SK-N-SH (cell line): Measurements from ENCODE around the gene SEMA3A. TPM values are rescaled to one million over a fixed set of nuclear protein-coding genes. Genes with fewer than 3 reads are reported as not detected.
A peak's percentile ranks its signal among the peaks of the same experiment; 100 is the strongest.

Source experiments
- CTCF ChIA-PET: fragments of 300-600, 350-600 bp; formaldehyde crosslinking; extraction: SDS; loops from one replicate; lab custom pipeline; 2021; lab: Yijun Ruan, JAX
- POLR2A ChIA-PET: fragments of 350-600 bp; sonication (Branson Sonifier 250); formaldehyde crosslinking; extraction: SDS; loops from one replicate; lab custom pipeline; 2020; ENCODE audit warnings: antibody characterized with exemption, inconsistent platforms; lab: Yijun Ruan, JAX
- DNase-seq: peaks from one replicate; pipeline ENCODE4 v3.0.0; 2012
- H2AFZ ChIP-seq: fragments of 200-600 bp; sonication (generic); 2 replicates; pipeline ENCODE4 v1.8.1; 2016; ENCODE audit warnings: antibody characterized with exemption, mild to moderate bottlenecking, low read depth
- H3F3A ChIP-seq: fragments of 200-600 bp; sonication (generic); replicated peaks from 2 replicates; pipeline ENCODE3; 2016; ENCODE audit warnings: antibody characterized with exemption, mild to moderate bottlenecking; ENCODE audit not compliant: insufficient read depth
- H3K27ac ChIP-seq, 2 experiments: fragments of 200-500 bp in 1 of 2; fragments of 200-600 bp in 1 of 2; sonication (Bioruptor generic) in 1 of 2; sonication (generic), shearing (Covaris generic) in 1 of 2; 2 replicates each; pipeline versions ENCODE4 v1.5.1 to v1.6.1; 2014 to 2016; ENCODE audit warnings: low read depth in 2 of 2, inconsistent platforms in 1 of 2, low read length in 1 of 2, mild to moderate bottlenecking in 1 of 2, mixed read lengths in 1 of 2
- H3K27me3 ChIP-seq: fragments of 200-600 bp; sonication (generic), shearing (Covaris generic); 2 replicates; pipeline ENCODE4 v1.6.1; 2016; ENCODE audit warnings: mixed run types; ENCODE audit not compliant: insufficient read depth
- H3K36me3 ChIP-seq, 2 experiments: fragments of 200-500 bp in 1 of 2; fragments of 200-600 bp in 1 of 2; sonication (Bioruptor generic) in 1 of 2; sonication (generic) in 1 of 2; replicated peaks in 1 of 2; 2 replicates each; pipeline versions ENCODE3 to v1.5.1; 2014 to 2016; ENCODE audit warnings: low read length in 1 of 2, mild to moderate bottlenecking in 1 of 2; ENCODE audit not compliant: insufficient read depth in 2 of 2, control insufficient read depth in 1 of 2
- H3K4me1 ChIP-seq, 2 experiments: fragments of 200-500 bp in 1 of 2; fragments of 200-600 bp in 1 of 2; sonication (Bioruptor generic) in 1 of 2; sonication (generic), shearing (Covaris generic) in 1 of 2; 2 replicates each; pipeline versions ENCODE4 v1.5.1 to v1.6.1; 2014 to 2016; ENCODE audit warnings: low read depth in 1 of 2, low read length in 1 of 2, mixed run types in 1 of 2; ENCODE audit not compliant: insufficient read depth in 2 of 2, control insufficient read depth in 1 of 2
- H3K4me2 ChIP-seq: fragments of 200-600 bp; sonication (generic), shearing (Covaris generic); 2 replicates; pipeline ENCODE4 v1.6.1; 2017; ENCODE audit warnings: mixed run types
- H3K4me3 ChIP-seq, 2 experiments: fragments of 200-500 bp in 1 of 2; fragments of 200-600 bp in 1 of 2; sonication (Bioruptor generic) in 1 of 2; sonication (generic), shearing (Covaris generic) in 1 of 2; 2 replicates each; pipeline versions ENCODE4 v1.5.1 to v1.8.1; 2014 to 2016; ENCODE audit warnings: low read depth in 2 of 2, inconsistent platforms in 1 of 2, low read length in 1 of 2, mild to moderate bottlenecking in 1 of 2, mixed read lengths in 1 of 2, moderate library complexity in 1 of 2
- H3K79me2 ChIP-seq: fragments of 200-600 bp; sonication (generic); 2 replicates; pipeline ENCODE4 v1.8.1; 2017; ENCODE audit warnings: mild to moderate bottlenecking; ENCODE audit not compliant: insufficient read depth
- H3K9ac ChIP-seq: fragments of 200-600 bp; sonication (generic); 2 replicates; pipeline ENCODE4 v1.6.1; 2017; ENCODE audit warnings: mixed run types
- H3K9me2 ChIP-seq: fragments of 200-600 bp; sonication (generic); 2 replicates; pipeline ENCODE4 v1.6.1; 2017; ENCODE audit warnings: mixed run types
- H3K9me3 ChIP-seq: fragments of 200-600 bp; sonication (generic); 2 replicates; pipeline ENCODE4 v1.6.1; 2017; ENCODE audit warnings: mixed run types, mild to moderate bottlenecking, moderate library complexity
- H4K20me1 ChIP-seq: fragments of 200-600 bp; sonication (generic); 2 replicates; pipeline ENCODE4 v1.6.1; 2017; ENCODE audit warnings: mild to moderate bottlenecking, mixed run types; ENCODE audit not compliant: insufficient read depth
- CHD2 ChIP-seq: fragments of 150-350 bp; IDR thresholded peaks from 2 replicates; pipeline ENCODE4 v1.6.1; 2018; ENCODE audit warnings: low read length; ENCODE audit not compliant: partially characterized antibody
- ELF1 ChIP-seq: IDR thresholded peaks from 2 replicates; pipeline ENCODE4 v1.4.0; 2012
- EP300 ChIP-seq, 2 experiments: IDR thresholded peaks; 2 replicates each; pipeline versions ENCODE4 v1.4.0 to v1.6.1; 2012; ENCODE audit warnings: borderline replicate concordance in 1 of 2, low read depth in 1 of 2, low read length in 1 of 2
- EZH2phosphoT487 ChIP-seq: fragments of 200-600 bp; sonication (generic); IDR thresholded peaks from 2 replicates; pipeline ENCODE4 v1.6.1; 2017; ENCODE audit warnings: low read depth, mixed run types, mild to moderate bottlenecking, antibody characterized with exemption, moderate library complexity, borderline replicate concordance
- FOSL2 ChIP-seq: IDR thresholded peaks from 2 replicates; pipeline ENCODE4 v1.4.0; 2012; ENCODE audit warnings: low read depth, mild to moderate bottlenecking, moderate library complexity, borderline replicate concordance
- GABPA ChIP-seq: IDR thresholded peaks from 2 replicates; pipeline ENCODE4 v1.4.0; 2012; ENCODE audit warnings: low read depth, mild to moderate bottlenecking
- GATA2 ChIP-seq: sonication (generic); formaldehyde crosslinking; IDR thresholded peaks from 2 replicates; pipeline ENCODE4 v1.5.0; 2020; ENCODE audit warnings: mild to moderate bottlenecking, missing genetic modification reagents
- JUND ChIP-seq: IDR thresholded peaks from 2 replicates; pipeline ENCODE4 v1.4.0; 2012
- MAX ChIP-seq: IDR thresholded peaks from 2 replicates; pipeline ENCODE4 v1.4.0; 2012; ENCODE audit warnings: low read depth
- MEF2A ChIP-seq: IDR thresholded peaks from 2 replicates; pipeline ENCODE4 v1.4.0; 2012; ENCODE audit warnings: low read depth, borderline replicate concordance
- MXI1 ChIP-seq: IDR thresholded peaks from 2 replicates; pipeline ENCODE4 v1.6.1; 2012; ENCODE audit warnings: mild to moderate bottlenecking, low read depth, low read length, improper control_type of control experiment
- NFIC ChIP-seq: IDR thresholded peaks from 2 replicates; pipeline ENCODE4 v1.4.0; 2012; ENCODE audit warnings: borderline replicate concordance
- NRF1 ChIP-seq: IDR thresholded peaks from 2 replicates; pipeline ENCODE4 v1.6.1; 2012; ENCODE audit warnings: low read depth, mild to moderate bottlenecking, low read length
- PBX3 ChIP-seq: IDR thresholded peaks from 2 replicates; pipeline ENCODE4; 2012
- POLR2AphosphoS5 ChIP-seq: IDR thresholded peaks from 2 replicates; pipeline ENCODE4 v1.6.1; 2012; ENCODE audit warnings: low read depth, low read length
- RAD21 ChIP-seq: IDR thresholded peaks from 2 replicates; pipeline ENCODE4 v1.6.1; 2012; ENCODE audit warnings: mild to moderate bottlenecking, low read length
- RCOR1 ChIP-seq: fragments of 150-350 bp; IDR thresholded peaks from 2 replicates; pipeline ENCODE4 v1.6.1; 2017; ENCODE audit warnings: antibody characterized with exemption, low read length
- REST ChIP-seq: IDR thresholded peaks from 2 replicates; pipeline ENCODE4 v1.6.1; 2012; ENCODE audit warnings: mild to moderate bottlenecking, low read depth, low read length, moderate library complexity
- RFX5 ChIP-seq: IDR thresholded peaks from 2 replicates; pipeline ENCODE4 v1.6.1; 2012; ENCODE audit warnings: mild to moderate bottlenecking, improper control_type of control experiment, low read length
- SIN3A ChIP-seq: IDR thresholded peaks from 2 replicates; pipeline ENCODE4 v1.6.1; 2012; ENCODE audit warnings: low read depth, mild to moderate bottlenecking, low read length, moderate library complexity, borderline replicate concordance
- SMC3 ChIP-seq: IDR thresholded peaks from 2 replicates; pipeline ENCODE4 v1.6.1; 2012; ENCODE audit warnings: low read depth, low read length, improper control_type of control experiment
- TAF1 ChIP-seq: IDR thresholded peaks from 2 replicates; pipeline ENCODE4 v1.6.1; 2012; ENCODE audit warnings: low read depth, mild to moderate bottlenecking, low read length, moderate library complexity, borderline replicate concordance
- TCF12 ChIP-seq: IDR thresholded peaks from 2 replicates; pipeline ENCODE4 v1.4.0; 2012
- TEAD4 ChIP-seq: IDR thresholded peaks from 2 replicates; pipeline ENCODE4 v1.4.0; 2012; ENCODE audit warnings: mild to moderate bottlenecking, borderline replicate concordance; ENCODE audit not compliant: insufficient read depth
- USF1 ChIP-seq: IDR thresholded peaks from 2 replicates; pipeline ENCODE4 v1.4.0; 2012; ENCODE audit warnings: low read depth, borderline replicate concordance
- USF2 ChIP-seq: fragments of 150-350 bp; IDR thresholded peaks from 2 replicates; pipeline ENCODE4 v1.6.1; 2017; ENCODE audit warnings: antibody characterized with exemption, low read length, low read depth, borderline replicate concordance
- ZBTB33 ChIP-seq: IDR thresholded peaks from 2 replicates; pipeline ENCODE4 v1.4.0; 2012; ENCODE audit warnings: low read depth, borderline replicate concordance
- WGBS: methylation state at CpG from one replicate; pipeline ENCODE4 v1.1.6; 2017; ENCODE audit warnings: low lambda C conversion rate; 5-methylcytosine and 5-hydroxymethylcytosine counted together
- polyA plus RNA-seq, 3 experiments: library from polyadenylated mRNA; depleted of rRNA; stranded (reverse); fragments of >200 nt; gene quantifications; 2 replicates each; pipeline ENCODE4 v1.2.3, GENCODE V29; 2012

SEMA3A gene
- polyA plus RNA-seq, 1 of the 3 experiments (the other 2 are of a cell fraction): 15.9 TPM

- H3K9me2 ChIP-seq: no peaks in the 10 kb centered on the region
- ChIA-PET CTCF (no interaction called here), POLR2A (no interaction called here)
- peak overlapping the region; percentile 58 to 67 for H3K27ac ChIP-seq
- peak; percentile 45 for DNase-seq
- H3K4me3 ChIP-seq: peak overlapping the region; percentile 33 to 42
- 3% methylated on average over 3 of the region's 3 CpGs for WGBS
- no peaks in the 10 kb centered on the region for H4K20me1 ChIP-seq
- H3K9me3 ChIP-seq: no peaks in the 10 kb centered on the region
- H3K4me1 ChIP-seq: peaks cover 17 to 26% of the 10 kb centered on the region in 2 experiments; a peak in 3 of 4 replicates
- peaks cover under 1% of the 10 kb centered on the region; the same call in 1 of the 2 replicates for H3K79me2 ChIP-seq
- H3K27me3 ChIP-seq: no peaks in the 10 kb centered on the region
- H3K9ac ChIP-seq: peak overlapping the region; percentile 39; the same call in 1 of the 2 replicates
- peak overlapping the region; percentile 60; the same call in 1 of the 2 replicates for H2AFZ ChIP-seq
- no peaks in the 10 kb centered on the region for H3K36me3 ChIP-seq
- H3F3A ChIP-seq: no peaks in the 10 kb centered on the region
- peak overlapping the region; percentile 71 for H3K4me2 ChIP-seq
- TF ChIP-seq CHD2: peak; percentile 32
- TF ChIP-seq RFX5: no peak
- no peak for TF ChIP-seq GABPA
- TF ChIP-seq TCF12: peak; percentile 95
- TF ChIP-seq USF2: no peak
- TF ChIP-seq SMC3: no peak
- TF ChIP-seq POLR2AphosphoS5: 0 out of 2 replicates have a peak, but pooled peaks have one; percentile 29
- TF ChIP-seq NFIC: peak; percentile 44; the same call in 1 of the 2 replicates
- peak; percentile 61 to 75; a peak in 3 of 4 replicates for TF ChIP-seq EP300 (IDR thresholded peaks at IDR 0.05; ENCODE audit: borderline replicate concordance in 1 of 2, low read depth in 1 of 2, low read length in 1 of 2)
- no peak for TF ChIP-seq MEF2A
- TF ChIP-seq MAX: no peak; the same call in 1 of the 2 replicates
- no peak for TF ChIP-seq REST
- TF ChIP-seq ELF1: no peak
- peak; percentile 86 for TF ChIP-seq PBX3
- TF ChIP-seq ZBTB33: no peak
- 0 out of 2 replicates have a peak, but pooled peaks have one; percentile 23 for TF ChIP-seq TEAD4
- TF ChIP-seq NRF1: no peak
- peak; percentile 45; the same call in 1 of the 2 replicates for TF ChIP-seq RCOR1
- TF ChIP-seq TAF1: no peak
- TF ChIP-seq USF1: no peak
- peak; percentile 11; the same call in 1 of the 2 replicates for TF ChIP-seq FOSL2
- TF ChIP-seq RAD21: no peak
- TF ChIP-seq GATA2 (CRISPR knock-in tag): peak; percentile 94
- TF ChIP-seq EZH2phosphoT487: no peak
- TF ChIP-seq MXI1: no peak
- peak; percentile 43 for TF ChIP-seq JUND
- TF ChIP-seq SIN3A: no peak
Observed at GRCh38 chr7:84145892-84146291, 48.7 kb downstream of the SEMA3A start.
